ENCODE measurements around the gene ZMYND10.
A peak's percentile ranks its signal among the peaks of the same experiment; 100 is the strongest.

The ZMYND10 gene

GRCh38 chr3:50337175-50337861 lies 8.2 kb downstream of the ZMYND10 start:
- ATAC-seq = peak; percentile 93
- TF ChIP-seq ZNF565 (CRISPR knock-in tag; conservative IDR thresholded peaks at IDR 0.05; ENCODE audit: low read depth) (no peak), ZC3H10 (CRISPR knock-in tag; IDR thresholded peaks at IDR 0.05) (no peak), ZFP3 (CRISPR knock-in tag; IDR thresholded peaks at IDR 0.05) (no peak), PATZ1 (CRISPR knock-in tag; IDR thresholded peaks at IDR 0.05; ENCODE audit: borderline replicate concordance) (no peak), SNAI2 (CRISPR knock-in tag; IDR thresholded peaks at IDR 0.05) (no peak), ZNF70 (CRISPR knock-in tag; IDR thresholded peaks at IDR 0.05) (no peak), PPARA (CRISPR knock-in tag; IDR thresholded peaks at IDR 0.05; ENCODE audit: borderline replicate concordance) (no peak)

- peak; percentile 11 for ATAC-seq
- no peak for TF ChIP-seq OSR1 (CRISPR knock-in tag; IDR thresholded peaks at IDR 0.05)
- no peak for TF ChIP-seq ZFP30 (CRISPR knock-in tag; IDR thresholded peaks at IDR 0.05)
- TF ChIP-seq TCF4 (CRISPR knock-in tag; IDR thresholded peaks at IDR 0.05; ENCODE audit: borderline replicate concordance) = no peak
- TF ChIP-seq PATZ1 (CRISPR knock-in tag; IDR thresholded peaks at IDR 0.05; ENCODE audit: borderline replicate concordance) = no peak
- TF ChIP-seq CSDC2 (CRISPR knock-in tag; IDR thresholded peaks at IDR 0.05) = no peak
- TF ChIP-seq RARB (CRISPR knock-in tag; IDR thresholded peaks at IDR 0.05) = no peak
- no peak for TF ChIP-seq GLIS3 (CRISPR knock-in tag; IDR thresholded peaks at IDR 0.05)
- TF ChIP-seq POU6F1 (CRISPR knock-in tag; IDR thresholded peaks at IDR 0.05; ENCODE audit: borderline replicate concordance, low read depth) = no peak
- TF ChIP-seq, protein P1, sequence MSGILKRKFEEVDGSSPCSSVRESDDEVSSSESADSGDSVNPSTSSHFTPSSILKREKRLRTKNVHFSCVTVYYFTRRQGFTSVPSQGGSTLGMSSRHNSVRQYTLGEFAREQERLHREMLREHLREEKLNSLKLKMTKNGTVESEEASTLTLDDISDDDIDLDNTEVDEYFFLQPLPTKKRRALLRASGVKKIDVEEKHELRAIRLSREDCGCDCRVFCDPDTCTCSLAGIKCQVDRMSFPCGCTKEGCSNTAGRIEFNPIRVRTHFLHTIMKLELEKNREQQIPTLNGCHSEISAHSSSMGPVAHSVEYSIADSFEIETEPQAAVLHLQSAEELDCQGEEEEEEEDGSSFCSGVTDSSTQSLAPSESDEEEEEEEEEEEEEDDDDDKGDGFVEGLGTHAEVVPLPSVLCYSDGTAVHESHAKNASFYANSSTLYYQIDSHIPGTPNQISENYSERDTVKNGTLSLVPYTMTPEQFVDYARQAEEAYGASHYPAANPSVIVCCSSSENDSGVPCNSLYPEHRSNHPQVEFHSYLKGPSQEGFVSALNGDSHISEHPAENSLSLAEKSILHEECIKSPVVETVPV (CRISPR knock-in tag; IDR thresholded peaks at IDR 0.05) = no peak
- TF ChIP-seq ZFP3 (CRISPR knock-in tag; IDR thresholded peaks at IDR 0.05) = no peak
- TF ChIP-seq ZNF8 (CRISPR knock-in tag; IDR thresholded peaks at IDR 0.05) = no peak
- TF ChIP-seq SNAI2 (CRISPR knock-in tag; IDR thresholded peaks at IDR 0.05) = no peak
- no peak for TF ChIP-seq ARNTL (CRISPR knock-in tag; IDR thresholded peaks at IDR 0.05; ENCODE audit: borderline replicate concordance, low read depth)
- TF ChIP-seq ZC3H10 (CRISPR knock-in tag; IDR thresholded peaks at IDR 0.05) = no peak
- TF ChIP-seq TOX (CRISPR knock-in tag; IDR thresholded peaks at IDR 0.05; ENCODE audit: borderline replicate concordance) = no peak
- no peak for TF ChIP-seq ZNF70 (CRISPR knock-in tag; IDR thresholded peaks at IDR 0.05)
- TF ChIP-seq PPARA (CRISPR knock-in tag; IDR thresholded peaks at IDR 0.05; ENCODE audit: borderline replicate concordance) = no peak
- no peak for TF ChIP-seq TSHZ2 (CRISPR knock-in tag; IDR thresholded peaks at IDR 0.05)
- no peak for TF ChIP-seq BACH2 (CRISPR knock-in tag; IDR thresholded peaks at IDR 0.05; ENCODE audit: borderline replicate concordance)
These were observed 8.9 kb downstream of the ZMYND10 start for GRCh38 chr3:50336452-50337174.
